Kidney (tissue), 14 donors: Measurements from ENCODE around the gene RILPL1. TPM values are rescaled to one million over a fixed set of nuclear protein-coding genes. Genes with fewer than 3 reads are reported as not detected.

Source experiments
- DNase-seq, 5 donors: peaks; one replicate each; pipeline ENCODE4 v3.0.0-alpha.2; 2013 to 2020
- FAIRE-seq: peaks from 2 replicates; lab custom pipeline; 2012; peaks lifted over from hg19 to GRCh38; lab: Jason Lieb, UNC
- H3K27ac ChIP-seq, 2 donors: one replicate each; pipeline ENCODE4 v1.7.0; 2013; ENCODE audit warnings: low read depth in 2 of 2, low read length in 2 of 2, inconsistent platforms in 1 of 2
- H3K27me3 ChIP-seq: one replicate; pipeline ENCODE4 v1.7.1; 2013; ENCODE audit warnings: low read length, inconsistent platforms; ENCODE audit not compliant: control insufficient read depth, insufficient read depth
- H3K36me3 ChIP-seq, 3 donors: one replicate each; pipeline versions ENCODE4 v1.7.0 to v1.7.1; 2013; ENCODE audit warnings: low read length in 3 of 3, control low read depth in 1 of 3, inconsistent platforms in 1 of 3; ENCODE audit not compliant: insufficient read depth in 3 of 3, control insufficient read depth in 2 of 3
- H3K4me1 ChIP-seq, 3 donors: one replicate each; pipeline versions ENCODE4 v1.7.0 to v1.7.1; 2013; ENCODE audit warnings: low read length in 3 of 3, inconsistent platforms in 1 of 3, low read depth in 1 of 3; ENCODE audit not compliant: control insufficient read depth in 2 of 3, insufficient read depth in 2 of 3
- H3K4me3 ChIP-seq, 3 donors: one replicate each; pipeline versions ENCODE4 v1.7.0 to v1.8.1; 2013; ENCODE audit warnings: low read length in 3 of 3, control low read depth in 1 of 3, inconsistent platforms in 1 of 3
- H3K9ac ChIP-seq, 3 donors: one replicate each; pipeline versions ENCODE4 v1.7.0 to v1.7.1; 2013; ENCODE audit warnings: low read length in 3 of 3, control low read depth in 1 of 3, inconsistent platforms in 1 of 3
- H3K9me3 ChIP-seq, 3 donors: one replicate each; pipeline versions ENCODE4 v1.7.0 to v1.7.1; 2013; ENCODE audit warnings: low read length in 3 of 3, control low read depth in 1 of 3, inconsistent platforms in 1 of 3; ENCODE audit not compliant: control insufficient read depth in 2 of 3, insufficient read depth in 1 of 3
- CTCF ChIP-seq: IDR thresholded peaks from 3 replicates; pipeline ENCODE4 v1.5.1; 2012; ENCODE audit warnings: mild to moderate bottlenecking, moderate library complexity, borderline replicate concordance; ENCODE audit not compliant: insufficient read depth; ENCODE audit errors: extremely low read depth
- intact Hi-C: fragments of 100-400 bp; cut with DNase I; formaldehyde crosslinking; loops from one replicate; pipeline ENCODE4 v1.11.1; 2022
- polyA plus RNA-seq: library from polyadenylated mRNA; stranded (reverse); fragments of 350-450 nt; fragmentation: Illumina TruSeq; extraction: RNeasy Lipid Tissue Mini Kit (QIAGEN cat#74804); gene quantifications from one replicate; pipeline ENCODE4 v1.2.3, GENCODE V29; 2014; ENCODE audit warnings: low read depth, low replicate concordance; ENCODE audit not compliant: insufficient read depth
- total RNA-seq: library from RNA; stranded (reverse); fragmentation: NEBNext Ultra II Directional; extraction: Animal tissue kit (Norgen Biotek cat#: 25700); gene quantifications from one replicate; pipeline ENCODE4 v1.2.1, GENCODE V29; 2021
- donor health status: control.
- donor health status: control.
- donor health status: control.
- donor health status: control.
- donor health status: control.
- donor health status: DM: yes; HTN: yes; CAD: no.
- donor health status: Normal renal cell carcinoma (clear cell type).

Gene RILPL1
- total and polyA plus RNA-seq, 2 donors from 2014 or later = 14.1 to 19.0 TPM

GRCh38 chr12:123550700-123551099 is 17.2 kb upstream of the RILPL1 start:
- no peak for DNase-seq
- H3K4me1 ChIP-seq = no peaks in the 10 kb centered on the region
- no peak overlapping the region for H3K27ac ChIP-seq
- no peak for FAIRE-seq
- no peaks in the 10 kb centered on the region for H3K27me3 ChIP-seq
- TF ChIP-seq CTCF = no peak
- H3K36me3 ChIP-seq = no peaks in the 10 kb centered on the region
- H3K9me3 ChIP-seq = no peaks in the 10 kb centered on the region
- no peak overlapping the region for H3K9ac ChIP-seq
- intact Hi-C loops = no loop called here
- H3K4me3 ChIP-seq = no peak overlapping the region

GRCh38 chr12:123548107-123548506 is 14.6 kb upstream of the RILPL1 start:
- intact Hi-C loops = no loop called here
- no peak overlapping the region for H3K9ac ChIP-seq
- H3K36me3 ChIP-seq = no peaks in the 10 kb centered on the region
- DNase-seq (no peak), FAIRE-seq (no peak)
- H3K4me1 ChIP-seq = no peaks in the 10 kb centered on the region
- H3K9me3 ChIP-seq = no peaks in the 10 kb centered on the region
- TF ChIP-seq CTCF = no peak
- no peak overlapping the region for H3K4me3 ChIP-seq
- no peak overlapping the region for H3K27ac ChIP-seq
- H3K27me3 ChIP-seq = no peaks in the 10 kb centered on the region

GRCh38 chr12:123546281-123546680 is 12.8 kb upstream of the RILPL1 start:
- no peak for TF ChIP-seq CTCF
- no peaks in the 10 kb centered on the region for H3K4me1 ChIP-seq
- no peaks in the 10 kb centered on the region for H3K9me3 ChIP-seq
- H3K36me3 ChIP-seq = no peaks in the 10 kb centered on the region
- no peaks in the 10 kb centered on the region for H3K27me3 ChIP-seq
- no peak overlapping the region for H3K4me3 ChIP-seq
- DNase-seq (no peak), FAIRE-seq (no peak)
- intact Hi-C loops = no loop called here
- no peak overlapping the region for H3K27ac ChIP-seq
- no peak overlapping the region for H3K9ac ChIP-seq

- no peak for FAIRE-seq
- intact Hi-C loops = no loop called here
- H3K4me3 ChIP-seq = no peak overlapping the region
Observed at GRCh38 chr12:123543541-123543940, 10.0 kb upstream of the RILPL1 start.

More at GRCh38 chr12:123543541-123543940, 10.0 kb upstream of the RILPL1 start:
- no peak for TF ChIP-seq CTCF
- Histone ChIP-seq H3K9me3 (no peaks in the 10 kb centered on the region), H3K36me3 (no peaks in the 10 kb centered on the region), H3K4me1 (no peaks in the 10 kb centered on the region), H3K27me3 (no peaks in the 10 kb centered on the region), H3K9ac (no peak overlapping the region), H3K27ac (no peak overlapping the region)
- DNase-seq = peak in 1 of 5 donors; percentile 19
